HCT116 (cell line): ENCODE measurements around the gene MAP4K4. TPM values are rescaled to one million over a fixed set of nuclear protein-coding genes. Genes with fewer than 3 reads are reported as not detected.

Source experiments
- ATAC-seq: fragments of 200-7000 bp; cut with Tn5 transposase; 2 replicates; pipeline ENCODE4 v1.9.1; 2020; ENCODE audit warnings: mild to moderate bottlenecking, moderate library complexity
- BruUV-seq: library from RNA; stranded (reverse); fragments of 400-500 nt; replicated peaks from 2 replicates; lab custom pipeline; 2021; lab: Mats Ljungman, UMichigan
- CTCF ChIA-PET: fragments of 300-600 bp; sonication (Branson Sonifier 250); formaldehyde crosslinking; loops from one replicate; lab custom pipeline; 2021; ENCODE audit warnings: antibody characterized with exemption; lab: Charles Lee
- POLR2A ChIA-PET: fragments of 300-600, 350-600 bp; sonication (Branson Sonifier 250); formaldehyde crosslinking; loops from one replicate; lab custom pipeline; 2021; ENCODE audit warnings: antibody characterized with exemption; lab: Charles Lee
- RAD21 ChIA-PET, 2 experiments: fragments of 300-600 bp; sonication (Branson Sonifier 250); formaldehyde crosslinking; loops; one replicate each; lab custom pipeline; 2023; ENCODE audit warnings: low total read pairs in 2 of 2; ENCODE audit not compliant: uncharacterized antibody in 2 of 2, unreplicated experiment in 2 of 2, low non-redundant PET in 1 of 2; lab: Charles Lee
- DNase-seq: peaks from one replicate; pipeline ENCODE4 v3.0.0-alpha.2; 2010; ENCODE audit warnings: low read depth, low spot score
- H2AFZ ChIP-seq: fragments of 200-600 bp; shearing (Covaris generic), sonication (generic); 2 replicates; pipeline ENCODE4 v1.6.1; 2017; ENCODE audit warnings: low read depth, mixed run types, mixed read lengths, antibody characterized with exemption, low read length; ENCODE audit not compliant: poor library complexity, severe bottlenecking
- H3K27ac ChIP-seq: 2 replicates; pipeline ENCODE4 v1.5.1; 2012; ENCODE audit warnings: low read depth, low read length
- H3K27me3 ChIP-seq: fragments of 200-600 bp; sonication (generic); 2 replicates; pipeline ENCODE4 v1.6.1; 2016; ENCODE audit warnings: mixed run types, low read length, mixed read lengths; ENCODE audit not compliant: insufficient read depth
- H3K36me3 ChIP-seq, 2 experiments: fragments of 200-500 bp in 1 of 2; fragments of 200-600 bp in 1 of 2; sonication (Bioruptor generic) in 1 of 2; sonication (generic) in 1 of 2; 2 replicates each; pipeline versions ENCODE4 v1.5.1 to v1.6.1; 2014 to 2016; ENCODE audit warnings: low read length in 2 of 2, inconsistent platforms in 1 of 2, mixed read lengths in 1 of 2, mixed run types in 1 of 2; ENCODE audit not compliant: insufficient read depth in 2 of 2, control insufficient read depth in 1 of 2
- H3K4me1 ChIP-seq, 2 experiments: fragments of 200-600 bp in 1 of 2; sonication (generic) in 1 of 2; 2 replicates each; pipeline versions ENCODE4 v1.5.1 to v1.6.1; 2012 to 2017; ENCODE audit warnings: low read length in 2 of 2, inconsistent platforms in 1 of 2, mild to moderate bottlenecking in 1 of 2, mixed read lengths in 1 of 2, mixed run types in 1 of 2, moderate library complexity in 1 of 2; ENCODE audit not compliant: insufficient read depth in 2 of 2, control insufficient read depth in 1 of 2
- H3K4me2 ChIP-seq: fragments of 200-600 bp; sonication (generic); 2 replicates; pipeline ENCODE4 v1.6.1; 2017; ENCODE audit warnings: mixed run types, low read length, mixed read lengths
- H3K4me3 ChIP-seq, 2 experiments: fragments of 200-600 bp in 1 of 2; sonication (generic) in 1 of 2; replicated peaks in 1 of 2; 2 replicates each; pipeline ENCODE4 v1.5.1; 2011 to 2016; ENCODE audit warnings: low read length in 2 of 2, control low read depth in 1 of 2, low read depth in 1 of 2, mild to moderate bottlenecking in 1 of 2, mixed read lengths in 1 of 2, mixed run types in 1 of 2
- H3K79me2 ChIP-seq: fragments of 200-600 bp; sonication (generic); 2 replicates; pipeline ENCODE4 v1.6.1; 2017; ENCODE audit warnings: mild to moderate bottlenecking, mixed run types, low read length, moderate library complexity, mixed read lengths; ENCODE audit not compliant: insufficient read depth
- H3K9ac ChIP-seq: fragments of 200-600 bp; sonication (generic); 2 replicates; pipeline ENCODE4 v1.6.1; 2016; ENCODE audit warnings: low read length, mixed read lengths
- H3K9me2 ChIP-seq: fragments of 200-600 bp; sonication (generic), shearing (Covaris generic); 2 replicates; pipeline ENCODE4 v1.6.1; 2017; ENCODE audit warnings: mixed run types, mild to moderate bottlenecking, moderate library complexity; ENCODE audit not compliant: insufficient read depth
- H3K9me3 ChIP-seq, 2 experiments: fragments of 200-500 bp in 1 of 2; fragments of 200-600 bp in 1 of 2; sonication (Bioruptor generic) in 1 of 2; sonication (generic) in 1 of 2; 2 replicates each; pipeline ENCODE4 v1.6.1; 2014 to 2017; ENCODE audit warnings: low read length in 2 of 2, mixed read lengths in 2 of 2, inconsistent platforms in 1 of 2, low read depth in 1 of 2, mild to moderate bottlenecking in 1 of 2, mixed run types in 1 of 2, moderate library complexity in 1 of 2; ENCODE audit not compliant: control insufficient read depth in 1 of 2, insufficient read depth in 1 of 2
- H4K20me1 ChIP-seq: fragments of 200-600 bp; sonication (generic), shearing (Covaris generic); 2 replicates; pipeline ENCODE4 v1.6.1; 2017; ENCODE audit warnings: mixed run types, mild to moderate bottlenecking, moderate library complexity; ENCODE audit not compliant: insufficient read depth
- CBX3 ChIP-seq: IDR thresholded peaks from 2 replicates; pipeline ENCODE4 v1.6.1; 2012; ENCODE audit warnings: low read depth
- EGR1 ChIP-seq: IDR thresholded peaks from 2 replicates; pipeline ENCODE4 v1.6.1; 2012; ENCODE audit warnings: low read depth
- EZH2 ChIP-seq: fragments of 200-600 bp; sonication (generic); IDR thresholded peaks from 2 replicates; pipeline ENCODE4 v1.6.1; 2017; ENCODE audit warnings: antibody characterized with exemption, mixed run types
- EZH2phosphoT487 ChIP-seq: fragments of 200-600 bp; IDR thresholded peaks from 2 replicates; pipeline ENCODE4 v1.6.1; 2018; ENCODE audit warnings: antibody characterized with exemption, borderline replicate concordance
- FOSL1 ChIP-seq: IDR thresholded peaks from 2 replicates; pipeline ENCODE4 v1.6.1; 2012; ENCODE audit warnings: low read depth
- JUND ChIP-seq: IDR thresholded peaks from 2 replicates; pipeline ENCODE4 v1.6.1; 2012
- POLR2A ChIP-seq: IDR thresholded peaks from 2 replicates; pipeline ENCODE4 v1.7.0; 2011; ENCODE audit warnings: borderline replicate concordance; ENCODE audit not compliant: insufficient read depth, insufficient read length; ENCODE audit errors: extremely low read depth
- RAD21 ChIP-seq: IDR thresholded peaks from 2 replicates; pipeline ENCODE4 v1.6.1; 2012; ENCODE audit warnings: low read depth, mild to moderate bottlenecking
- SIN3A ChIP-seq: IDR thresholded peaks from 2 replicates; pipeline ENCODE4 v1.6.1; 2012; ENCODE audit warnings: low read depth
- SP1 ChIP-seq: IDR thresholded peaks from 2 replicates; pipeline ENCODE4 v1.6.1; 2012; ENCODE audit warnings: low read depth
- SRF ChIP-seq: IDR thresholded peaks from 2 replicates; pipeline ENCODE4 v1.6.1; 2012; ENCODE audit warnings: low read depth
- TCF7L2 ChIP-seq: IDR thresholded peaks from 2 replicates; pipeline ENCODE4 v1.7.0; 2011; ENCODE audit warnings: borderline replicate concordance, inconsistent platforms; ENCODE audit not compliant: insufficient read depth, insufficient read length; ENCODE audit errors: extremely low read depth
- YY1 ChIP-seq: IDR thresholded peaks from 2 replicates; pipeline ENCODE4 v1.6.1; 2011; ENCODE audit warnings: low read length, low read depth, moderate library complexity, mild to moderate bottlenecking; ENCODE audit not compliant: insufficient replicate concordance; ENCODE audit errors: extremely low read depth
- ZFX ChIP-seq: fragments of 450-650 bp; IDR thresholded peaks from 2 replicates; pipeline ENCODE4 v1.6.1; 2017
- ZNF274 ChIP-seq: fragments of 200-500 bp; sonication (Bioruptor generic); IDR thresholded peaks from 2 replicates; pipeline ENCODE4 v1.6.1; 2014; ENCODE audit warnings: mild to moderate bottlenecking, low read depth, low read length, inconsistent platforms
- intact Hi-C: fragments of 100-400 bp; cut with micrococcal nuclease; formaldehyde crosslinking; loops from 2 replicates; pipeline ENCODE4 v1.10.0; 2022
- total RNA-seq: library from RNA; stranded (reverse); gene quantifications from one replicate; pipeline ENCODE4 v1.2.1, GENCODE V29; 2021; ENCODE audit not compliant: unreplicated experiment
- TF ChIP-seq, protein P1 (sequence below): IDR thresholded peaks from 2 replicates; pipeline ENCODE4 v1.6.1; 2011; ENCODE audit warnings: mild to moderate bottlenecking, low read length, moderate library complexity; ENCODE audit not compliant: insufficient replicate concordance; ENCODE audit errors: extremely low read depth
- TF ChIP-seq, protein P2 (sequence below): IDR thresholded peaks from 2 replicates; pipeline ENCODE4 v1.6.1; 2012
- TF ChIP-seq, protein P3 (sequence below): IDR thresholded peaks from 2 replicates; pipeline ENCODE4 v1.6.1; 2012

Gene MAP4K4
- total RNA-seq, 1 experiment from 2014 or later = 62.3 TPM

DNA sequence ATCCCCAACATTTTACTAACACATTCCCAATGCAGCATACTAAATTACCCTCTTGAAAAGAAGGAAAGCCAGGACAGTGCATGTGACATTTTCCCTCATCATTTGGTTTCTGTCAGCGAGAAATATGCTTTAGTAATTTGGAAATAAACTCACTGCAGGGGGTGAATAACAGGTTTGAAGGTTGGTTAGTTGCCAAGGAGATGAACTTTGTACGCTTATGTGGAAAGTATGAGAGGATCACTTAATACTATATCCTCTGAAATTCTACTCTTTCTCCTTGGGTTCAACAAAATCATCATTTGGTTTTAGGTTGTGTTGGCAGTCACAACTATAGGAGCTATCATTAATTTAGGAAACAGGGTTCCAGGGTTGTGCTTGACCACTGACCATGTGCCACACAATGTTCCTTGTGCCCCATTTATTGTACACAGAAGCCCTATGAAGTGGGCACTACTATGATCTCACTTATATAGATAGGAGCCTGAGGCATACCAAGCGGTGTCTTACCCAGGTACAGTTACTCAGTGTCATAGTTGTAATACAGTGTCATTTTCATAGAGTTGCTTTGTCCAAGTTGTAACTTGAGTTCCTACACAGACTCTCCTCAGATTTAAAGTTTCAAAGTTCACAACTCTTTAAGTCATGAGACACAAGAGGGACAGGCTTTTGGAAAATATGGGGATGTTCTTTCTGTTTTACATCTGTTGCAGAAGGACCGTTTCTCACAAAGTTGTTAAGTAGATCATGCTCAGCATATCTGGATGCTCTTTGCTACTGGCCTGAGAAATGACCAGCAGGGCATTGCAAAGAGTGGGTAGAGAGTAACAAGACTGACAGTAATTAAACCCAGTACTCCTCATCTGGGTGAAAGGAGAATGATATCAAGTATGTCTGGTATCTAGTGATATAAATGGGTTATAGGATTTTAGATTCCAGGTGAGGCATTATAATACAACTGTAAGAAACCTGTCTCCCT, 91.8 kb downstream of the MAP4K4 start:
- Histone ChIP-seq H3K9me3 (no peaks in the 10 kb centered on the region), H4K20me1 (peaks cover 2% of the 10 kb centered on the region; the same call in 1 of the 2 replicates), H3K79me2 (peaks cover 54% of the 10 kb centered on the region), H2AFZ (no peak overlapping the region), H3K27me3 (no peaks in the 10 kb centered on the region), H3K4me2 (no peak overlapping the region), H3K27ac (no peak overlapping the region), H3K9me2 (no peaks in the 10 kb centered on the region), H3K9ac (no peak overlapping the region), H3K36me3 (peaks cover 0 to 4% of the 10 kb centered on the region in 2 experiments; a peak in 1 of 4 replicates), H3K4me1 (peaks cover 7 to 14% of the 10 kb centered on the region in 2 experiments; a peak in 3 of 4 replicates), H3K4me3 (no peak overlapping the region)
- POLR2A ChIA-PET = no interaction called here
- CTCF ChIA-PET = interaction anchor here (1.4 kb wide), 1 partner anchor 19 kb away, joined by 3 read pairs; no protein-coding TSS in a partner anchor
- ATAC-seq (no peak), DNase-seq (no peak)
- no TSS peak for BruUV-seq
- RAD21 ChIA-PET = no interaction called here
- TF ChIP-seq SIN3A (no peak), TCF7L2 (no peak), EZH2phosphoT487 (no peak), CBX3 (no peak), FOSL1 (no peak), RAD21 (no peak), EZH2 (no peak), EGR1 (no peak), ZNF274 (no peak), JUND (no peak), YY1 (no peak), SP1 (no peak), SRF (no peak), ZFX (no peak), POLR2A (no peak)
- TF ChIP-seq, protein P1, sequence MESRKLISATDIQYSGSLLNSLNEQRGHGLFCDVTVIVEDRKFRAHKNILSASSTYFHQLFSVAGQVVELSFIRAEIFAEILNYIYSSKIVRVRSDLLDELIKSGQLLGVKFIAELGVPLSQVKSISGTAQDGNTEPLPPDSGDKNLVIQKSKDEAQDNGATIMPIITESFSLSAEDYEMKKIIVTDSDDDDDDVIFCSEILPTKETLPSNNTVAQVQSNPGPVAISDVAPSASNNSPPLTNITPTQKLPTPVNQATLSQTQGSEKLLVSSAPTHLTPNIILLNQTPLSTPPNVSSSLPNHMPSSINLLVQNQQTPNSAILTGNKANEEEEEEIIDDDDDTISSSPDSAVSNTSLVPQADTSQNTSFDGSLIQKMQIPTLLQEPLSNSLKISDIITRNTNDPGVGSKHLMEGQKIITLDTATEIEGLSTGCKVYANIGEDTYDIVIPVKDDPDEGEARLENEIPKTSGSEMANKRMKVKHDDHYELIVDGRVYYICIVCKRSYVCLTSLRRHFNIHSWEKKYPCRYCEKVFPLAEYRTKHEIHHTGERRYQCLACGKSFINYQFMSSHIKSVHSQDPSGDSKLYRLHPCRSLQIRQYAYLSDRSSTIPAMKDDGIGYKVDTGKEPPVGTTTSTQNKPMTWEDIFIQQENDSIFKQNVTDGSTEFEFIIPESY = no peak
- TF ChIP-seq, protein P2, sequence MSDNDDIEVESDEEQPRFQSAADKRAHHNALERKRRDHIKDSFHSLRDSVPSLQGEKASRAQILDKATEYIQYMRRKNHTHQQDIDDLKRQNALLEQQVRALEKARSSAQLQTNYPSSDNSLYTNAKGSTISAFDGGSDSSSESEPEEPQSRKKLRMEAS = no peak
- TF ChIP-seq, protein P3, sequence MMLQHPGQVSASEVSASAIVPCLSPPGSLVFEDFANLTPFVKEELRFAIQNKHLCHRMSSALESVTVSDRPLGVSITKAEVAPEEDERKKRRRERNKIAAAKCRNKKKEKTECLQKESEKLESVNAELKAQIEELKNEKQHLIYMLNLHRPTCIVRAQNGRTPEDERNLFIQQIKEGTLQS = no peak
- TF ChIP-seq, all 23 proteins: peak for 0
- intact Hi-C loops = no loop called here
